GM13977 (cell line): Measurements from ENCODE around the gene HERPUD2.
"Not testable (repeated sequence)": the region's sequence is repeated elsewhere in the genome, so short reads cannot be mapped to it uniquely, and the experiment has no call there.

ENCODE experiments used
- DNase-seq: peaks from one replicate; pipeline ENCODE4 v3.0.0; 2012; ENCODE audit warnings: low spot score
- in situ Hi-C: fragments of 300-500 bp; cut with MboI; formaldehyde crosslinking; loops from one replicate; pipeline ENCODE4 v1.12.0; 2022; ENCODE audit warnings: low sequenced_read_pairs, low pct_unique_long_range_greater_than_20kb, mixed read lengths, inconsistent platforms; ENCODE audit not compliant: unreplicated experiment
- TF ChIP-seq, protein P1 (sequence below): IDR thresholded peaks from 2 replicates; pipeline ENCODE4 v1.5.1; 2012; ENCODE audit warnings: mild to moderate bottlenecking, control low read depth; ENCODE audit not compliant: insufficient read depth; ENCODE audit errors: extremely low read depth, missing control alignments

The HERPUD2 gene

DNA sequence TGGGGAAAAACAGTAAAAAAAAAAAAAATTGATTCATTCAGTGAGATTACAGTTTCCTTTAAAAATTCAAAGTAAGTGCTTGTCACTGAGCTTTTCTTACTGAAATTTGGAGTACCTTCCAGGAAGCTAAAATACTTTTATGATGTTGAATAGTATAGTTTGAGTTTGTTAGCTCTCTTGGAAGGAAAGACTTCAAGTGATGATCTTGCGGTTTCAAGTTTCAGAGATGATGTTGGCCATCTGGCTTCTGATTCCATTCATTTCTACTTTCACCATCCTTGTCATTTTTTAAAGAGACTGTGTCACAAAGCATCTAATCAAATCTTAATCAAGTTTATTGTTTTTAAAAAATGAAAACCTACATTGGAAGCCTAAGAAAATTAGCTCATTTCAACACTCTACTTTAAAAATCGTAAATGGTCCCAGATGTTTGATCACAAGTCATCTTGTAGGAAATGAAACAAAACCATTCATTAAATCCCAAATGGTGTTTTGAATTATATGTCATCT lies 4.9 kb upstream of the HERPUD2 start:
- DNase-seq: no peak
- TF ChIP-seq, protein P1, sequence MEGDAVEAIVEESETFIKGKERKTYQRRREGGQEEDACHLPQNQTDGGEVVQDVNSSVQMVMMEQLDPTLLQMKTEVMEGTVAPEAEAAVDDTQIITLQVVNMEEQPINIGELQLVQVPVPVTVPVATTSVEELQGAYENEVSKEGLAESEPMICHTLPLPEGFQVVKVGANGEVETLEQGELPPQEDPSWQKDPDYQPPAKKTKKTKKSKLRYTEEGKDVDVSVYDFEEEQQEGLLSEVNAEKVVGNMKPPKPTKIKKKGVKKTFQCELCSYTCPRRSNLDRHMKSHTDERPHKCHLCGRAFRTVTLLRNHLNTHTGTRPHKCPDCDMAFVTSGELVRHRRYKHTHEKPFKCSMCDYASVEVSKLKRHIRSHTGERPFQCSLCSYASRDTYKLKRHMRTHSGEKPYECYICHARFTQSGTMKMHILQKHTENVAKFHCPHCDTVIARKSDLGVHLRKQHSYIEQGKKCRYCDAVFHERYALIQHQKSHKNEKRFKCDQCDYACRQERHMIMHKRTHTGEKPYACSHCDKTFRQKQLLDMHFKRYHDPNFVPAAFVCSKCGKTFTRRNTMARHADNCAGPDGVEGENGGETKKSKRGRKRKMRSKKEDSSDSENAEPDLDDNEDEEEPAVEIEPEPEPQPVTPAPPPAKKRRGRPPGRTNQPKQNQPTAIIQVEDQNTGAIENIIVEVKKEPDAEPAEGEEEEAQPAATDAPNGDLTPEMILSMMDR: no peak
- in situ Hi-C loops: no loop called here

DNA sequence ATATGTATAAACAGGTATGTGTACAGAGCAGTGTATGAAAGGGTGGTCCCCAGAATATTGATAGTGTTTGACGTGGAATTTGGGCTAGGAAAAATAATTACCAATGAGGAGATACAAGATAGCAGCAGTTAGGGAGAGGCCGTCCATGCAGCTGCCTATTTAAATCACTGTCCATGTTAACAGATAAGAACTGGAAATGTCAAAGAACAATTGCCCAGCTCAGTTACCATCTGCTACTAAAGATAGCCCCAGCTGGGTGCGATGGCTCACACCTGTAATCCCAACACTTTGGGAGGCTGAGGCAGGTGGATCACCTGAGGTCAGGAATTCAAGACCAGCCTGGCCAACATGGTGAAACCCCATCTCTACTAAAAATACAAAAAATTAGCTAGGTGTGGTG lies 3.4 kb upstream of the HERPUD2 start:
- in situ Hi-C loops, DNase-seq: not testable (repeated sequence)

DNA sequence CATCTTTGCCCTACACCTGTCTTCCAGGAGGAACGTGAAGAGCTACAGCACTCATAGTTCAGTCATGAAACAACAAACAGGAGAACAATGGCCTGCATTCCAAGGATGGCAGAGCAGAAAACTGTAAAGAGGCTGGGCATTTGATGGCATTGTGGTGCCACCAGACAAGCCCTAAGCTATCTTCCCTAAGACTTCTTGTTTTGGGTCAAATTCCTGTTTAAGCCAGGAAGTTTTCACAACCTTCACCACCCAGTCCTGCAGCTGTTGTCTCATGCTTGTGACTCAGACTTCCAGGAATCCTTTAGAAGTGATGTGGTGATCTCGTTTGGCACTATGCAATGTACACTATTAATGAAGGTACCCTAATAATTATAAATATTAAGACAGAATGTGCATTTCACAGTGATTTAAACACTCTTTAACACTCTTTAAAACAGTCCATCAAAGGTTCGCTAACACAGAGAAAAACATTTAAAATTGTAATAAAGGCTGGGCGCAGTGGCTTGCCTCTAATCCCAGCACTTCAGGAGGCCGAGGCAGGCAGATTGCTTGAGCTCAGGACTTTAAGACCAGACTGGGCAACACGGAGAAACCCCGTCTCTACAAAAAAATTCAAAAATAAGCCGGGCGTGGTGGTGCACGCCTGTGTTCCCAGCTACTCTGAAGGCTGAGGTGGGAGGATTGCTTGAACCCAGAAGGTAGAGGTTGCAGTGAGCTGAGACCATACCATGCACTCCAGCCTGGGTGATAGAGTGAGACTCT lies 2.7 kb upstream of the HERPUD2 start:
- no peak for DNase-seq
- in situ Hi-C loops: no loop called here
- TF ChIP-seq, protein P1: no peak

DNA sequence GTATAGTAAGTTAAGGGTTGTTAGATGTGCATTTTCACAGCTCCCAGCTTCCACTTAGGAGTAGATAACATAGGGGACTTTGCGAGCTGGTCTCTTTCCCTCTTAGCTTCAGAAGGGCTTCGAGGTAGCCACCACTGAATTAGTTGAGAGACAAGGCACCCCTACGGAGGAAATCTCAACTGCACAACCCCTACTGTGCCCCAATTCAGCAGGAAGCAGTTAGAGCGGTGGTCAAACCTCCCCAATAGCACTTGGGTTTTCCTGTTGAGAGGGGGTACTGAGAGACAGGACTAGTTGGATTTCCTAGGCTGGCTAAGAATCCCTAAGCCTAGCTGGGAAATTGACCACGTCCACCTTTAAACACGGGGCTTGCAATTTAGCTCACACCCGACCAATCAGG lies 1.1 kb upstream of the HERPUD2 start:
- DNase-seq: no peak
- in situ Hi-C loops: no loop called here
- TF ChIP-seq, protein P1: no peak

DNA sequence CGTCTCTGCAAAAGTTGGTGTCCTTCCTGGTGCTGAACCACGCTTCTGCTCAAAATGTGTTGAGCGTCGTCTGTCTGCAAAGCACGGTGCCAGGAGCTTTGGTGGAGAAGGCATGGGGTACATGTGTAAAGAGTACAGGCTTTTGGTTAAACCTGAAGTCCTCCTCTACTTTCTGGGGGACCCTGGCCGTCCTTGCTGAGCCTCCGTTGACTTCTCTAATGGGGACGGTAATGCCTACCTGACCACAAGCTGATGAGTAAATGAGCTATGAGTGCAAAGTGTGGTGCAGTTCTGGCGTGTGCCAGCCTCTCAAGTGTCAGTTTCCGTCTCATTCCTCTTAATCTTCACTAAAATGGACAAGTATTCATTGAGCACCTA lies 527 bp upstream of the HERPUD2 start:
- TF ChIP-seq, protein P1: no peak
- in situ Hi-C loops: no loop called here
- no peak for DNase-seq

DNA sequence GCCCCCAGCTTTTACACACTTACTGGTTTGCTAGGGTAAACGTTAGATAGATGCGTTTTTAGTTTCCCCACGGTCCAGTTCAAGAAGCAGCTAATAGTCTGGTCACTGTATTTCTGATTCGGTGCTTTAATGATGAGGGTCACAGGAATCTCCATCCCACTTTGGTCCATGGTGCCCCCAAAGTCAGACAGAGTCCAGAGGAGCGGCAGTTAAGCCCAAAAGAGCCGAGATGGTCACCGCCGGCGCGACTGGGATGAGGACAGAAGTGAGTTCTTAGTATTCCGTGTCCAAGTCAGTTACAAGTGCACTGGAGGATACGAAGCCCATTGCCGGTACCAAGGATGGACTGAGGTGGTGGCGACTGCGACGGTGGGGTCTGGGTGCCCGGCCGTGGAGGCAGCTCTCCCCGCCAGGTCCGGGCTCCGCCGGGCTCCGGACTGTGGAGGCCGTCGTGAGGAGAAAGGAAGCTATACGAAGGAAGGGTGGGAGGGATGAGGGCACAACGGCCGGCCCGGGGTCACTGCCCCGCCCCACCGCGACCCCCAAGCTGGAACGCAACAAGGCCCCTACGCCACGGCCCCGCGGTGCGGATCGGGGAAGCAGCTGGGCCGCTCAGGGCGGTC lies 663 bp downstream of the HERPUD2 start:
- in situ Hi-C loops: no loop called here
- TF ChIP-seq, protein P1: no peak
- no peak for DNase-seq

DNA sequence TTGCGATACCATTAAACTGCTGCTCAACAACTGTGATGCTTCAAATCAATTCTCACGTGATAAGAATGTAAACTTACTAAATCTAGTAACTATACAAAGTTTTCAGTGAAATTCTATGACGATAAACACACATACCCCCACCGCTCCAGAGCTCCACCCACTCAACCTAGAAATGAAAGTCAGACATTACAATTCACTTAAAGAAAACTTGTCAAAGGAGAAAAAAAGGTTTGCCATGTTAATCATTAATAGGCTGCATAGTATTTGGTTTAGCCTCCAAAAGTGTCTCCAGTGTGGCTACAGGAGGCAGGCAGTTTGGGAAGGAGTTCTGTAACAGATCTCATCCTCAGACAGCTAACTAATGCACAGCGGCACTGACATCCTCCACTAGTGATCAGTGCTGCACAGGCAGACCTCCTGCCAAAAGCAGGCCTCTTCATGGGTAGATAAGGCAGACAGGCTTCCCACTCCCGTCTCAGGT lies 3.1 kb downstream of the HERPUD2 start:
- TF ChIP-seq, protein P1: no peak
- in situ Hi-C loops: no loop called here
- DNase-seq: peak; percentile 48
